ENCODE measurements around the gene TMEM178A. TPM values are rescaled to one million over a fixed set of nuclear protein-coding genes. Genes with fewer than 3 reads are reported as not detected.
A peak's percentile ranks its signal among the peaks of the same experiment; 100 is the strongest.
"Not testable (repeated sequence)": the region's sequence is repeated elsewhere in the genome, so short reads cannot be mapped to it uniquely, and the experiment has no call there.

Gene TMEM178A
- total RNA-seq, 1 donor from 2014 or later: 4.7 TPM

- Histone ChIP-seq H3K36me3 (ENCODE audit: control insufficient read depth in 3 of 3, insufficient read depth in 3 of 3, low read length in 3 of 3) (no peaks in the 10 kb centered on the region), H3K4me1 (ENCODE audit: control insufficient read depth in 3 of 3, insufficient read depth in 3 of 3, low read length in 3 of 3) (peaks cover 17 to 30% (median 18%) of the 10 kb centered on the region in 3 donors)
Measured at GRCh38 chr2:39720970-39721369, 55.3 kb downstream of the TMEM178A start.

GRCh38 chr2:39723497-39723896, 57.8 kb downstream of the TMEM178A start:
- Histone ChIP-seq H3K4me1 (ENCODE audit: control insufficient read depth in 3 of 3, insufficient read depth in 3 of 3, low read length in 3 of 3) (peaks cover 17 to 30% (median 18%) of the 10 kb centered on the region in 3 donors), H3K4me3 (ENCODE audit: low read length in 3 of 3) (no peak overlapping the region), H3K9ac (ENCODE audit: low read depth in 1 of 3, low read length in 3 of 3) (peak overlapping the region in 1 of 3 donors; percentile 42), H3K27ac (ENCODE audit: low read depth, low read length) (no peak overlapping the region), H3K9me3 (ENCODE audit: control insufficient read depth in 3 of 3, low read length in 3 of 3) (no peaks in the 10 kb centered on the region), H3K36me3 (ENCODE audit: control insufficient read depth in 3 of 3, insufficient read depth in 3 of 3, low read length in 3 of 3) (no peaks in the 10 kb centered on the region), H3K27me3 (ENCODE audit: control insufficient read depth in 3 of 3, insufficient read depth in 3 of 3, low read length in 3 of 3) (no peaks in the 10 kb centered on the region)

More at GRCh38 chr2:39720970-39721369, 55.3 kb downstream of the TMEM178A start:
- no peak overlapping the region for H3K4me3 ChIP-seq (ENCODE audit: low read length in 3 of 3)
- H3K9me3 ChIP-seq (ENCODE audit: control insufficient read depth in 3 of 3, low read length in 3 of 3): no peaks in the 10 kb centered on the region
- H3K9ac ChIP-seq (ENCODE audit: low read depth in 1 of 3, low read length in 3 of 3): no peak overlapping the region
- no peaks in the 10 kb centered on the region for H3K27me3 ChIP-seq (ENCODE audit: control insufficient read depth in 3 of 3, insufficient read depth in 3 of 3, low read length in 3 of 3)
- H3K27ac ChIP-seq (ENCODE audit: low read depth, low read length): no peak overlapping the region

GRCh38 chr2:39723946-39724827, 58.5 kb downstream of the TMEM178A start:
- Histone ChIP-seq H3K9me3 (ENCODE audit: control insufficient read depth in 3 of 3, low read length in 3 of 3) (no peaks in the 10 kb centered on the region), H3K36me3 (ENCODE audit: control insufficient read depth in 3 of 3, insufficient read depth in 3 of 3, low read length in 3 of 3) (no peaks in the 10 kb centered on the region), H3K27me3 (ENCODE audit: control insufficient read depth in 3 of 3, insufficient read depth in 3 of 3, low read length in 3 of 3) (no peaks in the 10 kb centered on the region), H3K27ac (ENCODE audit: low read depth, low read length) (no peak overlapping the region), H3K9ac (ENCODE audit: low read depth in 1 of 3, low read length in 3 of 3) (peak overlapping the region in 1 of 3 donors; percentile 42), H3K4me1 (ENCODE audit: control insufficient read depth in 3 of 3, insufficient read depth in 3 of 3, low read length in 3 of 3) (peaks cover 17 to 30% (median 18%) of the 10 kb centered on the region in 3 donors), H3K4me3 (ENCODE audit: low read length in 3 of 3) (no peak overlapping the region)

- Histone ChIP-seq H3K4me1 (ENCODE audit: control insufficient read depth in 3 of 3, insufficient read depth in 3 of 3, low read length in 3 of 3) (peaks cover 15 to 27% (median 16%) of the 10 kb centered on the region in 3 donors), H3K27me3 (ENCODE audit: control insufficient read depth in 3 of 3, insufficient read depth in 3 of 3, low read length in 3 of 3) (no peaks in the 10 kb centered on the region), H3K4me3 (ENCODE audit: low read length in 3 of 3) (no peak overlapping the region), H3K27ac (ENCODE audit: low read depth, low read length) (no peak overlapping the region), H3K9me3 (ENCODE audit: control insufficient read depth in 3 of 3, low read length in 3 of 3) (no peaks in the 10 kb centered on the region), H3K36me3 (ENCODE audit: control insufficient read depth in 3 of 3, insufficient read depth in 3 of 3, low read length in 3 of 3) (no peaks in the 10 kb centered on the region), H3K9ac (ENCODE audit: low read depth in 1 of 3, low read length in 3 of 3) (no peak overlapping the region)
Measured at GRCh38 chr2:39724828-39725144, 59.1 kb downstream of the TMEM178A start.

DNA sequence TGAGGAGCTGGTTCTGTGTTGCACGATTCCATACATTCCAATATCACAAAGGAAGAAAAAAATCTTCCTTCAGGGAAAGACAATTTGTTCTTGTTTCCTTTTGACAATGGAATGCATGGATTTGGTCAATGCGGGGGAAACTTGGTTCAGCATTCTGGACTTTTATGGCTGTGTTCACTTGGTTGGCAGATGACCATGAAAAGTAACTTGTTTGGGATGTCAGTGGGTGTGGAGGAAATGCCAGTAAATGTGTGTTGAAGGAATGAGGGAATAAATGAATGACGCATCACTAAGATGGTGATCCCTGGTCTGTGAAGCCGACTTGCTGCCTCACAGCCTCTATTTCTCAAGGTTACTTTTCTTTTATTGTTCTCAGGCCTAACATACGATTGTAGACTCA, 59.7 kb downstream of the TMEM178A start:
- H3K4me1 ChIP-seq (ENCODE audit: control insufficient read depth in 3 of 3, insufficient read depth in 3 of 3, low read length in 3 of 3): peaks cover 15 to 28% (median 18%) of the 10 kb centered on the region in 3 donors
- H3K4me3 ChIP-seq (ENCODE audit: low read length in 3 of 3): no peak overlapping the region
- no peak overlapping the region for H3K9ac ChIP-seq (ENCODE audit: low read depth in 1 of 3, low read length in 3 of 3)
- H3K27me3 ChIP-seq (ENCODE audit: control insufficient read depth in 3 of 3, insufficient read depth in 3 of 3, low read length in 3 of 3): no peaks in the 10 kb centered on the region
- no peak overlapping the region for H3K27ac ChIP-seq (ENCODE audit: low read depth, low read length)
- no peaks in the 10 kb centered on the region for H3K9me3 ChIP-seq (ENCODE audit: control insufficient read depth in 3 of 3, low read length in 3 of 3)
- H3K36me3 ChIP-seq (ENCODE audit: control insufficient read depth in 3 of 3, insufficient read depth in 3 of 3, low read length in 3 of 3): peaks cover 0 to 2% (median 0%) of the 10 kb centered on the region in 3 donors

DNA sequence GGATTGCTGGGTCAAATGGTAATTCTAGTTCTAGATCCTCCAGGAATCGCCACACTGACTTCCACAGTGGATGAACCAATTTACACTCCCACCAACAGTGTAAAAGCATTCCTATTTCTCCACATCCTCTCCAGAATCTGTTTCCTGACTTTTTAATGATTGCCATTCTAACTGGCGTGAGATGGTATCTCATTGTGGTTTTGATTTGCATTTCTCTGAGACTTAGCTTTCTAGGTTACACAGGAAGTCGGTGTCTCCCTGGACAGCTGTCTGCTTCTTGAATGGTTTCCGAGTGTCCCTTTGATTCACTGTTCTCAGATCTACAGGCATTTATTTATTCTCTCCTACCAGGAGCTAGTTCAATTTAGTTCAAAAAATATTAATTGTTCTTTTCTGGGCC, 62.4 kb downstream of the TMEM178A start:
- not testable (repeated sequence) for H3K9ac ChIP-seq (ENCODE audit: low read depth in 1 of 3, low read length in 3 of 3); H3K27ac ChIP-seq (ENCODE audit: low read depth, low read length); H3K36me3 ChIP-seq (ENCODE audit: control insufficient read depth in 3 of 3, insufficient read depth in 3 of 3, low read length in 3 of 3); H3K4me3 ChIP-seq (ENCODE audit: low read length in 3 of 3); H3K9me3 ChIP-seq (ENCODE audit: control insufficient read depth in 3 of 3, low read length in 3 of 3); H3K27me3 ChIP-seq (ENCODE audit: control insufficient read depth in 3 of 3, insufficient read depth in 3 of 3, low read length in 3 of 3)
- H3K4me1 ChIP-seq (ENCODE audit: control insufficient read depth in 3 of 3, insufficient read depth in 3 of 3, low read length in 3 of 3): peaks cover 9 to 20% (median 15%) of the 10 kb centered on the region in 3 donors

DNA sequence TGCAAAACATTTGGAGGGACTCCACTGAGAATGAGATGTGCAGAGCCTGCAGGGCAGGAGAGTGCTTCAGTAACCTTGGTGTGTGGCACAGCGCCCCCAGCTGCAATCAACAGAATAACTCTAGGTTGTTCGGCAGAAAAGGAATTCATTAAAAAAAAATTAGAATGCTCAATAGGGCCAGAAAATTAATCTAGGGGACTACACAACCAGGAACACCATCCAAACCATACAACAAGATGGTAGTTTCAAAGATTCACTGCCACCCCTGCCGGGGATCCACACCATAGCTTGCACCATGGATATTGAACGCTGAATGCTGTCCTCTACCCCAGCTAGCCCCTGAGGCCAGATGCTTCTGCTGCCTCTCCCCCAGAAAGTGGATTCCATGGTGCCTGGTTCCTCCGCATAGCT, 63.2 kb downstream of the TMEM178A start:
- H3K4me3 ChIP-seq (ENCODE audit: low read length in 3 of 3): no peak overlapping the region
- H3K36me3 ChIP-seq (ENCODE audit: control insufficient read depth in 3 of 3, insufficient read depth in 3 of 3, low read length in 3 of 3): peaks cover 0 to 5% (median 3%) of the 10 kb centered on the region in 3 donors
- peaks cover 3 to 16% (median 12%) of the 10 kb centered on the region in 3 donors for H3K4me1 ChIP-seq (ENCODE audit: control insufficient read depth in 3 of 3, insufficient read depth in 3 of 3, low read length in 3 of 3)
- no peaks in the 10 kb centered on the region for H3K9me3 ChIP-seq (ENCODE audit: control insufficient read depth in 3 of 3, low read length in 3 of 3)
- no peak overlapping the region for H3K9ac ChIP-seq (ENCODE audit: low read depth in 1 of 3, low read length in 3 of 3)
- no peak overlapping the region for H3K27ac ChIP-seq (ENCODE audit: low read depth, low read length)
- H3K27me3 ChIP-seq (ENCODE audit: control insufficient read depth in 3 of 3, insufficient read depth in 3 of 3, low read length in 3 of 3): no peaks in the 10 kb centered on the region

- Histone ChIP-seq H3K36me3 (ENCODE audit: control insufficient read depth in 3 of 3, insufficient read depth in 3 of 3, low read length in 3 of 3) (peaks cover 0 to 6% (median 3%) of the 10 kb centered on the region in 3 donors), H3K9me3 (ENCODE audit: control insufficient read depth in 3 of 3, low read length in 3 of 3) (no peaks in the 10 kb centered on the region), H3K4me1 (ENCODE audit: control insufficient read depth in 3 of 3, insufficient read depth in 3 of 3, low read length in 3 of 3) (peaks cover 0 to 11% (median 8%) of the 10 kb centered on the region in 3 donors), H3K9ac (ENCODE audit: low read depth in 1 of 3, low read length in 3 of 3) (no peak overlapping the region), H3K27ac (ENCODE audit: low read depth, low read length) (no peak overlapping the region), H3K4me3 (ENCODE audit: low read length in 3 of 3) (no peak overlapping the region), H3K27me3 (ENCODE audit: control insufficient read depth in 3 of 3, insufficient read depth in 3 of 3, low read length in 3 of 3) (no peaks in the 10 kb centered on the region)
Measured at GRCh38 chr2:39730276-39730675, 64.6 kb downstream of the TMEM178A start.

- no peaks in the 10 kb centered on the region for H3K9me3 ChIP-seq (ENCODE audit: control insufficient read depth in 3 of 3, low read length in 3 of 3)
- H3K4me3 ChIP-seq (ENCODE audit: low read length in 3 of 3): no peak overlapping the region
- H3K36me3 ChIP-seq (ENCODE audit: control insufficient read depth in 3 of 3, insufficient read depth in 3 of 3, low read length in 3 of 3): peaks cover 0 to 11% (median 6%) of the 10 kb centered on the region in 3 donors
- no peaks in the 10 kb centered on the region for H3K27me3 ChIP-seq (ENCODE audit: control insufficient read depth in 3 of 3, insufficient read depth in 3 of 3, low read length in 3 of 3)
- H3K27ac ChIP-seq (ENCODE audit: low read depth, low read length): no peak overlapping the region
- H3K9ac ChIP-seq (ENCODE audit: low read depth in 1 of 3, low read length in 3 of 3): no peak overlapping the region
- peaks cover 0 to 15% (median 8%) of the 10 kb centered on the region in 3 donors for H3K4me1 ChIP-seq (ENCODE audit: control insufficient read depth in 3 of 3, insufficient read depth in 3 of 3, low read length in 3 of 3)
Measured at GRCh38 chr2:39730685-39731302, 65.1 kb downstream of the TMEM178A start.

- H3K4me3 ChIP-seq (ENCODE audit: low read length in 3 of 3): no peak overlapping the region
- H3K27ac ChIP-seq (ENCODE audit: low read depth, low read length): no peak overlapping the region
- H3K9me3 ChIP-seq (ENCODE audit: control insufficient read depth in 3 of 3, low read length in 3 of 3): no peaks in the 10 kb centered on the region
- no peaks in the 10 kb centered on the region for H3K27me3 ChIP-seq (ENCODE audit: control insufficient read depth in 3 of 3, insufficient read depth in 3 of 3, low read length in 3 of 3)
- no peak overlapping the region for H3K9ac ChIP-seq (ENCODE audit: low read depth in 1 of 3, low read length in 3 of 3)
- H3K4me1 ChIP-seq (ENCODE audit: control insufficient read depth in 3 of 3, insufficient read depth in 3 of 3, low read length in 3 of 3): peaks cover 0 to 16% (median 8%) of the 10 kb centered on the region in 3 donors
- H3K36me3 ChIP-seq (ENCODE audit: control insufficient read depth in 3 of 3, insufficient read depth in 3 of 3, low read length in 3 of 3): peaks cover 2 to 14% (median 12%) of the 10 kb centered on the region in 3 donors
Measured at GRCh38 chr2:39731546-39731945, 65.8 kb downstream of the TMEM178A start.
